ENCODE measurements around the gene SENP2. TPM values are rescaled to one million over a fixed set of nuclear protein-coding genes. Genes with fewer than 3 reads are reported as not detected.

Gene SENP2
- polyA plus RNA-seq, 1 donor (not counting 4 experiments of a cell fraction or from before 2014, with no cell fraction given) = 12.6 TPM

- Histone ChIP-seq H3K79me2 (ENCODE audit: control insufficient read depth, insufficient read depth, low read length) (no peaks in the 10 kb centered on the region), H2AFZ (ENCODE audit: control insufficient read depth, low read length) (no peak overlapping the region), H3K27ac (ENCODE audit: control insufficient read depth, insufficient read depth, low read length) (no peak overlapping the region), H3K4me1 (ENCODE audit: control insufficient read depth, extremely low read depth, insufficient read depth, low read length) (no peaks in the 10 kb centered on the region), H3K27me3 (ENCODE audit: control insufficient read depth, extremely low read depth, insufficient read depth, low read length) (no peaks in the 10 kb centered on the region), H3K9ac (ENCODE audit: control insufficient read depth, extremely low read depth, insufficient read depth, low read length) (no peak overlapping the region), H3K4me3 (ENCODE audit: control insufficient read depth in 2 of 3, extremely low read depth in 1 of 3, insufficient read depth in 2 of 3, low read depth in 1 of 3, low read length in 3 of 3) (no peak overlapping the region), H3K9me3 (ENCODE audit: control insufficient read depth, low read depth, low read length) (no peaks in the 10 kb centered on the region), H4K20me1 (ENCODE audit: control insufficient read depth, extremely low read depth, insufficient read depth, low read length) (no peaks in the 10 kb centered on the region), H3K9me1 (ENCODE audit: control insufficient read depth, extremely low read depth, insufficient read depth, low read length) (no peaks in the 10 kb centered on the region), H3K4me2 (ENCODE audit: control insufficient read depth, extremely low read depth, insufficient read depth, low read depth, low read length) (no peak overlapping the region), H3K36me3 (ENCODE audit: control insufficient read depth in 2 of 2, extremely low read depth in 1 of 2, insufficient read depth in 2 of 2, low read length in 2 of 2) (peaks cover 35 to 45% of the 10 kb centered on the region in 2 experiments)
- DNase-seq (ENCODE audit: low read depth, low spot score) (no peak), FAIRE-seq (no peak)
- dilution Hi-C loops (cut with MboI; ENCODE audit: extremely low pct_ligation_motif_present, low sequenced_read_pairs) = no loop called here
- TF ChIP-seq, protein P1, sequence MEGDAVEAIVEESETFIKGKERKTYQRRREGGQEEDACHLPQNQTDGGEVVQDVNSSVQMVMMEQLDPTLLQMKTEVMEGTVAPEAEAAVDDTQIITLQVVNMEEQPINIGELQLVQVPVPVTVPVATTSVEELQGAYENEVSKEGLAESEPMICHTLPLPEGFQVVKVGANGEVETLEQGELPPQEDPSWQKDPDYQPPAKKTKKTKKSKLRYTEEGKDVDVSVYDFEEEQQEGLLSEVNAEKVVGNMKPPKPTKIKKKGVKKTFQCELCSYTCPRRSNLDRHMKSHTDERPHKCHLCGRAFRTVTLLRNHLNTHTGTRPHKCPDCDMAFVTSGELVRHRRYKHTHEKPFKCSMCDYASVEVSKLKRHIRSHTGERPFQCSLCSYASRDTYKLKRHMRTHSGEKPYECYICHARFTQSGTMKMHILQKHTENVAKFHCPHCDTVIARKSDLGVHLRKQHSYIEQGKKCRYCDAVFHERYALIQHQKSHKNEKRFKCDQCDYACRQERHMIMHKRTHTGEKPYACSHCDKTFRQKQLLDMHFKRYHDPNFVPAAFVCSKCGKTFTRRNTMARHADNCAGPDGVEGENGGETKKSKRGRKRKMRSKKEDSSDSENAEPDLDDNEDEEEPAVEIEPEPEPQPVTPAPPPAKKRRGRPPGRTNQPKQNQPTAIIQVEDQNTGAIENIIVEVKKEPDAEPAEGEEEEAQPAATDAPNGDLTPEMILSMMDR (optimal IDR thresholded peaks at IDR 0.05 in 1 of 3, IDR thresholded peaks at IDR 0.05 in 1 of 3, conservative IDR thresholded peaks at IDR 0.05 in 1 of 3; ENCODE audit: extremely low read depth in 1 of 3, insufficient read depth in 2 of 3, low read length in 3 of 3) = no peak
- no peak for TF ChIP-seq EZH2 (IDR thresholded peaks at IDR 0.05; ENCODE audit: low read length)
Observed at GRCh38 chr3:185645596-185646381, 59.7 kb downstream of the SENP2 start.

GRCh38 chr3:185646382-185647133 is 60.5 kb downstream of the SENP2 start:
- Histone ChIP-seq H2AFZ (ENCODE audit: control insufficient read depth, low read length) (no peak overlapping the region), H3K4me3 (ENCODE audit: control insufficient read depth in 2 of 3, extremely low read depth in 1 of 3, insufficient read depth in 2 of 3, low read depth in 1 of 3, low read length in 3 of 3) (no peak overlapping the region), H4K20me1 (ENCODE audit: control insufficient read depth, extremely low read depth, insufficient read depth, low read length) (no peaks in the 10 kb centered on the region), H3K9ac (ENCODE audit: control insufficient read depth, extremely low read depth, insufficient read depth, low read length) (no peak overlapping the region), H3K27ac (ENCODE audit: control insufficient read depth, insufficient read depth, low read length) (no peak overlapping the region), H3K79me2 (ENCODE audit: control insufficient read depth, insufficient read depth, low read length) (no peaks in the 10 kb centered on the region), H3K27me3 (ENCODE audit: control insufficient read depth, extremely low read depth, insufficient read depth, low read length) (no peaks in the 10 kb centered on the region), H3K4me2 (ENCODE audit: control insufficient read depth, extremely low read depth, insufficient read depth, low read depth, low read length) (no peak overlapping the region), H3K4me1 (ENCODE audit: control insufficient read depth, extremely low read depth, insufficient read depth, low read length) (no peaks in the 10 kb centered on the region), H3K9me1 (ENCODE audit: control insufficient read depth, extremely low read depth, insufficient read depth, low read length) (no peaks in the 10 kb centered on the region), H3K36me3 (ENCODE audit: control insufficient read depth in 2 of 2, extremely low read depth in 1 of 2, insufficient read depth in 2 of 2, low read length in 2 of 2) (peaks cover 39 to 47% of the 10 kb centered on the region in 2 experiments), H3K9me3 (ENCODE audit: control insufficient read depth, low read depth, low read length) (no peaks in the 10 kb centered on the region)
- dilution Hi-C loops (cut with MboI; ENCODE audit: extremely low pct_ligation_motif_present, low sequenced_read_pairs) = no loop called here
- no peak for DNase-seq (ENCODE audit: low read depth, low spot score)
- no peak for FAIRE-seq
- TF ChIP-seq EZH2 (IDR thresholded peaks at IDR 0.05; ENCODE audit: low read length) = no peak
- TF ChIP-seq, protein P1 (optimal IDR thresholded peaks at IDR 0.05 in 1 of 3, IDR thresholded peaks at IDR 0.05 in 1 of 3, conservative IDR thresholded peaks at IDR 0.05 in 1 of 3; ENCODE audit: extremely low read depth in 1 of 3, insufficient read depth in 2 of 3, low read length in 3 of 3) = no peak
